Fibroblast of the aortic adventitia (primary cell): ENCODE data around the gene SASH1. TPM values are rescaled to one million over a fixed set of nuclear protein-coding genes. Genes with fewer than 3 reads are reported as not detected.

ENCODE experiments used
- DNase-seq: peaks from one replicate; pipeline ENCODE4 v3.0.0-alpha.2; 2010; ENCODE audit warnings: low read depth
- H3K4me3 ChIP-seq: 2 replicates; pipeline ENCODE4 v1.5.1; 2011; ENCODE audit warnings: low read depth, mild to moderate bottlenecking, control low read depth, low read length, moderate library complexity
- CTCF ChIP-seq: IDR thresholded peaks from 2 replicates; pipeline ENCODE4 v1.5.1; 2011; ENCODE audit warnings: mild to moderate bottlenecking, low read length, control low read depth, inconsistent platforms; ENCODE audit not compliant: insufficient read depth
- total RNA-seq: library from RNA; depleted of rRNA; stranded (reverse); fragments of >200 nt; gene quantifications from 2 replicates; pipeline ENCODE4 v1.2.3, GENCODE V29; 2012; ENCODE audit warnings: low replicate concordance

The SASH1 gene
- total RNA-seq, 1 donor = 59.5 TPM

- DNase-seq = no peak
- no peak for TF ChIP-seq CTCF
- no peak overlapping the region for H3K4me3 ChIP-seq
Measured at GRCh38 chr6:148303616-148304015, 39.0 kb upstream of the SASH1 start.

DNA sequence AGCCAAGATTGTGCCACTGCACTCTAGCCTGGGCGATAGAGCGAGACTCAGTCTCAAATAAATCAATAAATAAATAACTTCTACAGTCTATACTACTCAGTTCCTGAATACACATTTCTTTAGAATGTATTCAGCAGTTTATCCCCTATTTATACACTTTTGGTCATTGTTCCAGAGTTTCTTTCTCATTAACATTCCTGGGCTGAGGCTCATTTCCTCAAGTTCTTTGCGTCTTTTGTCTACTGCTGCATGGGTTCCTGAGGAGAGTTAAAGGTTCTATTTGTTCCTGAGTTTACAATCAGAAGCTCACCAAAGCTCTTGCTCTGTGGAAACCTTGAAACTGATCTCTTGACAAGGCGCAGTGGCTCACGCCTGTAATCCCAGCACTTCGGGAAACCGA is 37.7 kb upstream of the SASH1 start:
- no peak overlapping the region for H3K4me3 ChIP-seq
- DNase-seq = peak; percentile 71
- no peak for TF ChIP-seq CTCF

DNA sequence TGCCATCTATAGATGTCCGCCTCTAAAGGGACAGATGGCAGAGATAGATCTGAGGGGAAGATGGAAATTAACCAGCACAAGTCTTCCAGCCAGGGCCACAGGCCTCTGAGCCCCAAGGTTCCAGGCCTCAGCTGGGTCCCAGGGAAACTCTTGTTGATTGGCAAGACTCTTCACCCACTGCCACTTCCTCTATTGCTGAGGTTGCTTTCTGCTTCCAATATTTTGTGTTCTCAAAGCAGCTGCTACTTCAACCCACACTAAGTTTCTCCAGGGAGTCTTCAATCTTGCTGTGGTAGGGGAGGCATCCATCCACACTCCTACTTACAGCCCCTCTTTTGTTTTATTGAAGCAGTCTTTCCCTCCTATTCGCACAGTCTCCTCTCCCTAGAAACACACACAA is 36.4 kb upstream of the SASH1 start:
- TF ChIP-seq CTCF = no peak
- no peak for DNase-seq
- no peak overlapping the region for H3K4me3 ChIP-seq

GRCh38 chr6:148307405-148307804 is 35.2 kb upstream of the SASH1 start:
- DNase-seq = no peak
- TF ChIP-seq CTCF = no peak
- no peak overlapping the region for H3K4me3 ChIP-seq

DNA sequence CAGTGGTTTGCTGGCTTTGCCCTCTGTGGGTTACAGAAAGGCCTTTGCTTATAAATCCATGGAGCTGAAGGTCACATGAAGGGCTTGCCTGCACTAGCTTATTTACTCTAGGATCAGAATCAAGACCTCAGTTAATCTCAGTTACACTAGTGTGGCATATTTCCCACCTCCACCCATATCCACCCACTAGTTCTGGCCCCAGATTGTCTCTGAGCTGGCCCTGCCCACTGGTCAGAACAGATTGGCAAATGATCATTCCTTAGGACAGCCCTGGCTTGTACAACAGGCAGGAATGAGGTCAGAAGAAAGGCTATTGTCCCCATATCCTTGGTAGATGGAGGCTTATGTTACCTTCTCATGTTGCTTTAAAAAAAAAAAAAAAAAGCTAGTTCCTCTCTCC is 33.3 kb upstream of the SASH1 start:
- peak; percentile 45 for DNase-seq
- H3K4me3 ChIP-seq = no peak overlapping the region
- no peak for TF ChIP-seq CTCF

DNA sequence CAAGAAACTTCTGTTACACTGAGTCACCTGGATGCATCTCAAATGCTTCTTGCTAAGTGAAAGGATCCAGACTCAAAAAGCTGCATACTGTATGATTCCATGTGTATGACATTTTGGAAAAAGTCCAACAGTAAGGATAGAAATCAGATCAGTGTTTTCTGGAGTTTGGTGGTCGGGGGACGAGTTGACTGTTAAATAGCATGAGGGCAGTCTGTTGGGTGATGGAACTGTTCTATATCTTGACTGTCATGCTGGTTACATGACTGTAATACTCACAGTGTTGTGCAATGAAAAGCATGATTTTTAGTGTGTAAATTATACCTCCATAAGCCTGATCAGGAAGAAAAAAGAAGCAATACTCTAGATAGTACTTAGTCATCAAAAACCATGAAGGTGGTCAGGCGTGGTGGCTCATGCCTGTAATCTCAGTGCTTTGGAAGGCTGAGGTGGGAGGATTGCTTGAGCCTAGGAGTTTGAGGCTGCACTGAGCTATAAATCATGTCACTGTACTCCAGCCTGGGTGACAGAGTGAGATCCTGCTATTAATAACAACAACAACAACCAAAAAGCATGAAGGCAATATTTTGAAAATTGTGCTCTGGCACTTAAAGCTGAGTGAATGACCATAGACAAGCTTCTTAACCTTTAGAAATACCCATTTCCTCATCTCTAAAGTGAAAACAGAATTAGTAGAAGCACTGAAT is 30.5 kb upstream of the SASH1 start:
- no peak for TF ChIP-seq CTCF
- peak; percentile 40 for DNase-seq
- no peak overlapping the region for H3K4me3 ChIP-seq

- DNase-seq = no peak
- TF ChIP-seq CTCF = no peak
- no peak overlapping the region for H3K4me3 ChIP-seq
Measured at GRCh38 chr6:148313488-148313887, 29.1 kb upstream of the SASH1 start.
